ENCODE measurements around the gene FAM187B. TPM values are rescaled to one million over a fixed set of nuclear protein-coding genes. Genes with fewer than 3 reads are reported as not detected.
"Not testable (repeated sequence)": the region's sequence is repeated elsewhere in the genome, so short reads cannot be mapped to it uniquely, and the experiment has no call there.

FAM187B gene
- total and polyA plus RNA-seq, 5 experiments from 2014 or later = not detected

GRCh38 chr19:35206855-35207254, 21.7 kb downstream of the FAM187B start:
- POLR2A ChIA-PET = interaction anchor here (0.8 to 2.3 kb wide), 14 partner anchors 9 to 126 kb away, joined by 3 to 29 read pairs (median 5); partner anchors contain the start of genes FXYD5 and USF2
- no peak for DNase-seq
- Mint-ChIP-seq H3K9me3 (peaks cover 0 to 7% (median 2%) of the 10 kb centered on the region in 9 donors), H3K4me1 (peaks cover 37 to 88% (median 79%) of the 10 kb centered on the region in 4 donors), H3K4me3 (peak overlapping the region; percentile 6 to 80 (median 67)), H3K27ac (peak overlapping the region; percentile 92 to 100 (median 98)), H3K27me3 (peaks cover 0 to 1% (median 0%) of the 10 kb centered on the region in 5 donors), H3K36me3 (peaks cover 0 to 5% (median 4%) of the 10 kb centered on the region in 3 donors)
- ATAC-seq = no peak

DNA sequence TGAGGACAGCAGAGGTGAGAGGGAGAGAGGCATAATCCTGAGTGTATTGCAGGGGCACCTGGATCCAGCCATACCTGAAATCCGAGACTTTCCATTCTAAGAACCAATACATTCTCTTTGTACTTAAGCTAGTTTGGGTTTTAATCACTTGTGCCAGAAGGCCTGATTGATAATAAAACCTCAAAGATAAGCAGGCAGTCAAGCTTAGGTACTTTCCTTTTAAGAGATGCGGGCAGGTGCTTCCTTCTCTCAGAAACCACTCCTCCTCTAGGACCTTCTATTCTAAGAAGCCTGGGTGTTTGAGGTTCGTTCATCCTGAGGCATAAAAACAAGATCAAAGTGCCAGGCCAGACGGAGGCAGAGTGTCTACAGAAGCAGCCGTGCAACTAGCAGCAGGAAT, 22.2 kb downstream of the FAM187B start:
- Mint-ChIP-seq H3K27me3 (no peaks in the 10 kb centered on the region), H3K4me1 (peaks cover 35 to 88% (median 79%) of the 10 kb centered on the region in 4 donors), H3K4me3 (peak overlapping the region; percentile 6 to 80 (median 67)), H3K27ac (peak overlapping the region; percentile 92 to 100 (median 98)), H3K9me3 (peaks cover 0 to 7% (median 2%) of the 10 kb centered on the region in 9 donors), H3K36me3 (peaks cover 0 to 5% (median 4%) of the 10 kb centered on the region in 3 donors)
- ATAC-seq (peak; percentile 50 to 53), DNase-seq (peak in 9 of 10 donors; percentile 37 to 81 (median 75))
- POLR2A ChIA-PET = interaction anchor here (0.7 to 2.3 kb wide), 15 partner anchors 9 to 126 kb away, joined by 3 to 29 read pairs (median 5); partner anchors contain the start of genes FXYD5 and USF2

DNA sequence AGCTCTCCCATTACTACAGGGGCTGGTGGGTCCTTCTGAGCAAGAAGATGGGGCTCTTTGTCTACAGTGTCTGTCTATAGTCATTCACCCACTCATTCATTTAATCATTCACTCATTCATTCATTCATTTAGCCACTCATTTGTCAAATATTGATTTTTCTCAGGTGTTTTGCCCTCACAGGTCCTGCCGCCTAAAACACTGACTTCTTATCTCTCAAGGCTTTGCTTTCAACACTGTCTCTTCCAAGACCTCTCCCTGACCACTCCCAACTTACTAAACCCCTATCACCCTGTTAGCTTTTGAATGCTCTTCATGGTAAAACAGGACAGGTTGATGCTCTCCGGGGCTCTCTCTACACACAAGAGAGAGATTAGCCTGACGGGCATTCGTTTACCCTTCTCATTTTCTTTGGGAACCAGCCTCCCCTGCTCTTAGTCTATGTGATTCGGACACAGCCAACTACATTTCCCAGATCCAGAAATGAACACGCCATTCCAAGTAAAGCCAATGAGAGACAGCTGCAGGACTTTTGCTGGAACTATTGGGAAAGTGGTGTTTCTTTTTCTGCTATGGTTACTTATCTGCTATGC, 22.7 kb downstream of the FAM187B start:
- H3K4me3 Mint-ChIP-seq = peak overlapping the region in 9 of 10 donors; percentile 48 to 80 (median 70)
- ATAC-seq (no peak), DNase-seq (no peak)
- H3K9me3 Mint-ChIP-seq = peaks cover 0 to 7% (median 2%) of the 10 kb centered on the region in 9 donors
- H3K36me3 Mint-ChIP-seq = peaks cover 0 to 5% (median 4%) of the 10 kb centered on the region in 3 donors
- H3K27ac Mint-ChIP-seq = peak overlapping the region; percentile 92 to 100 (median 98)
- POLR2A ChIA-PET = interaction anchor here (0.5 to 2.3 kb wide), 20 partner anchors 10 to 127 kb away, joined by 3 to 29 read pairs (median 4); partner anchors contain the start of genes FXYD5 and USF2
- no peaks in the 10 kb centered on the region for H3K27me3 Mint-ChIP-seq
- peaks cover 36 to 89% (median 78%) of the 10 kb centered on the region in 4 donors for H3K4me1 Mint-ChIP-seq

DNA sequence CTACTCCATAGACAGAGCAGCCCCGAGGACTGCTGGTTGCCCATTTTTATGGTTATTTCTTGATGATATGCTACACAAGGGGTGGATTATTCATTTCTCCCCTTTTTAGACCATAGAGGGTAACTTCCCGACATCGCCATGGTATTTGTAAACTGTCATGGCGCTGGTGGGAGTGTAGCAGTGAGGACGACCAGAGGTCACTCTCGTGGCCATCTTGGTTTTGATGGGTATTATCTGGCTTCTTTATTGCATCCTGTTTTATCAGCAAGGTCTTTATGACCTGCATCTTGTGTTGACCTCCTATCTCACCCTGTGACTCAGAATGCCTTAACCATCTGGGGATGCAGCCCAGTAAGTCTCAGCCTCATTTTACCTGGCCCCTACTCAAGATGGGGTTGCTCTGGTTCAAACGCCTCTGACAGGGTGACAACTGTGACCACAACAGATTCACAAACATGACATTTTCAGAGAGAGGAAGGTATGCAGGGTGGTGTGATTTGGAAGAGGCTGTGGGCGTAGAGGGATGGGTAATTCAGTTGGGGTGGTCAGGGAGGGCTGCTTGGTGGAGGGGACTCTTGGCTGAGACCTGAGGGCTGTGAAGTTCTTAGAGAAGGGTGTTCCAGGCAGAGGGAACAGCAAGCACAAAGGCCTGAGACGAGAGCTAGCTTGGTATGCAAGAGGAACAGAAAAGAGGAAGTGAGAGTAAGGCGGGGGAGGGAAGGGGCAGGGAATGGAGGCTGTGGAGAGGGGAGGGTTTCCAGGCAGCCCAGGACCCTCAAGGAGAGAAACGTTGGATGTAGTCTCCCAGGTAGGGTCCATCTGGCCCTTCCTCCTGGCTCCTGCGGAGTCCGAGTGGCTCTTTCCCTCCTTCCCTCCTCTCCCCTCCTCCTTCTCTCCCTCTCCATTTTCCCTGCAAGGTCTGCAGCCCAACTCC, 23.5 kb downstream of the FAM187B start:
- Mint-ChIP-seq H3K27ac (peak overlapping the region; percentile 92 to 100 (median 98)), H3K27me3 (no peaks in the 10 kb centered on the region), H3K4me1 (peaks cover 36 to 89% (median 81%) of the 10 kb centered on the region in 4 donors), H3K9me3 (peaks cover 0 to 7% (median 2%) of the 10 kb centered on the region in 9 donors), H3K36me3 (peaks cover 0 to 5% (median 4%) of the 10 kb centered on the region in 3 donors), H3K4me3 (peak overlapping the region in 9 of 10 donors; percentile 34 to 80 (median 70))
- ATAC-seq (no peak), DNase-seq (peak in 2 of 10 donors; percentile 16 to 43)
- POLR2A ChIA-PET = interaction anchor here (0.5 to 2.1 kb wide), 12 partner anchors 11 to 63 kb away, joined by 3 to 15 read pairs (median 4); partner anchors contain the start of gene USF2

DNA sequence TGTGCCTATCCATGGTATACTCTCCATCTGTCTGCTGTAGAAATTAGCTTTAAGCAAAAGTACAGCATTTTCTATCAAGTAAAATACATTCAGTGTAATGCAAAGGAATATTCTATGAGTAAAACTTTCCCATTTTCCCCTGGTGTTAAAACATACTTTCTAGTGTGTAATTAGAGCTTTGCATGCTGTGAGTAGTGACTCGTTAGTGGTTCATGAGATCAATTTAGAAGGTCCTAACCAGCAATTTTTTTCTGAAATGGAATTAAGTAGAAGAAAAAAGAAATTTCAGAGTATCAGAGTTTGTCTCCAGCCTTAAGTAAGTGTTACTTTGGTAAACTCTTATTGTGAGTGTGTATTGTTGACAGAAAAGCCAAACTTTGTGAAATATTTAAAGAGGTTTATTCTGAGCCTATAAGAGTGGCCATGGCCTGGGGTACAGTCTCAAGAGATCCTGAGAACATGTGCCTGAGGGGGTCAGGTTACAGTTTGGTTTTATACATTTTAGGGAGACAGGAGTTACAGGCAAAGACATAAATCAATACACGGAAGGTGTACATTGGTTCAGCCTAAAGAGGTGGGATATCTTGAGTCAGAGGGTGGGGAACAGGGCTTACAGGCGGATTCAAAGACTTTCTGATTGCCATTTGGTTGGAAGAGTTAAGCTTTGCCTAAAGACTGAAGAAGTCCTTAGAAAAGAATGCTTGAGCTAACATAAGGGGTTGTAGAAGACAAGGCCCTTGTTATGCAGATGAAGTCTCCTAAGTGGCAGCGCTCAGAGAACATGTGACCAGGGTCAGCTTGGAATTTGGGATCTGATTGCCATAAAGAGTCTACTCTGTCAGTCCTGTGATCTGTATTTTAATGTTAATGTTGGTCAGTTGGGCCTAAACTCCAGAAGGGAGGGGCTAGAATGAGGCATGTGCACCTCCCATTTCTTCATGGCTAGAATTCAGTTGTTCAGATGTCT, 25.5 kb downstream of the FAM187B start:
- H3K4me3 Mint-ChIP-seq = no peak overlapping the region
- no peaks in the 10 kb centered on the region for H3K27me3 Mint-ChIP-seq
- peaks cover 39 to 88% (median 75%) of the 10 kb centered on the region in 4 donors for H3K4me1 Mint-ChIP-seq
- no peak for DNase-seq
- no peak for ATAC-seq
- peaks cover 0 to 4% (median 0%) of the 10 kb centered on the region in 9 donors for H3K9me3 Mint-ChIP-seq
- H3K27ac Mint-ChIP-seq = peak overlapping the region; percentile 40 to 99 (median 80)
- POLR2A ChIA-PET = interaction anchor here (0.6 to 1.8 kb wide), 17 partner anchors 8 to 65 kb away, joined by 3 to 10 read pairs (median 3); no protein-coding TSS in a partner anchor
- H3K36me3 Mint-ChIP-seq = peaks cover 0 to 3% (median 2%) of the 10 kb centered on the region in 3 donors

DNA sequence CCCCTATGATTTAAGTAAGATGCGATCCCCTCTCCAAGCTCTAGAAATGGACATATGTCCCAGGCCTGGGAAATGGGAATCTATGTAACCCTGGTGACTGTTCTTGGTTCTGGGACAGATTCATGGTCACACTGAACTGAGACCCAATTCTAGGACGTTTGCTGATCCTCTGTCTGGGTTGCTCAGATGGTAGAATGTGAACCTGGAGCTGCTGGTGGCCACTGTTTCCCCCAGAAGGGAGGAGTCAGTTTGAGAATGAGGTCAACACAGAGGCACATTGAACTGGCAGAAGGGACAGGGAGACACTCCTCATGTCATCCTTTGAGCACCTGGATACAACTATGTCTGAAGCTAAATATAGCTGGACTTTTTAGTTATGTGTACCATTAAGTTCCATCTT, 29.1 kb downstream of the FAM187B start:
- no peaks in the 10 kb centered on the region for H3K36me3 Mint-ChIP-seq
- POLR2A ChIA-PET = interaction anchor here (0.6 to 2.2 kb wide), 9 partner anchors 9 to 58 kb away, joined by 3 to 10 read pairs (median 4); partner anchors contain the start of gene FAM187B
- H3K4me3 Mint-ChIP-seq = no peak overlapping the region
- ATAC-seq (no peak), DNase-seq (no peak)
- no peaks in the 10 kb centered on the region for H3K27me3 Mint-ChIP-seq
- no peaks in the 10 kb centered on the region for H3K9me3 Mint-ChIP-seq
- H3K27ac Mint-ChIP-seq = peak overlapping the region in 3 of 10 donors; percentile 9 to 47 (median 34)
- peaks cover 22 to 60% (median 43%) of the 10 kb centered on the region in 4 donors for H3K4me1 Mint-ChIP-seq

DNA sequence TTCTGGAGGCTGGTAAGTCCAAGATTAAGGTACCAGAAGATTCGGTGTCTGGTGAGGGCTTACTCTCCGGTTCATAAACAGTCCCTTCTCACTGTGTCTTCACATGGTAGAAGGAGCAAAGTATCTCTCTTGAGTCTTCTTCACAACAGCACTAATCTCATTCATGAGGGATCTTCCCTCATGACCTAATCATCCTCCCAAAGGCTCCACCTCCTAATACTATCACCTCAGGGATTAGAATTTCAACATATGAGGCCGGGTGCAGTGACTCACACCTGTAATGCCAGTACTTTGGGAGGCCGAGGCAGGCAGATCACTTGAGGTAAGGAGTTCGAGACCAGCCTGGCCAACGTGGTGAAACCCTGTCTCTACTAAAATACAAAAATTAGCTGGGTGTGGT, 31.7 kb downstream of the FAM187B start:
- POLR2A ChIA-PET, ATAC-seq, H3K36me3 Mint-ChIP-seq, H3K27me3 Mint-ChIP-seq, DNase-seq, H3K9me3 Mint-ChIP-seq, H3K4me3 Mint-ChIP-seq: not testable (repeated sequence)
- Mint-ChIP-seq H3K27ac (peak overlapping the region in 2 of 10 donors; percentile 56 to 62), H3K4me1 (peaks cover 20 to 46% (median 26%) of the 10 kb centered on the region in 4 donors)

DNA sequence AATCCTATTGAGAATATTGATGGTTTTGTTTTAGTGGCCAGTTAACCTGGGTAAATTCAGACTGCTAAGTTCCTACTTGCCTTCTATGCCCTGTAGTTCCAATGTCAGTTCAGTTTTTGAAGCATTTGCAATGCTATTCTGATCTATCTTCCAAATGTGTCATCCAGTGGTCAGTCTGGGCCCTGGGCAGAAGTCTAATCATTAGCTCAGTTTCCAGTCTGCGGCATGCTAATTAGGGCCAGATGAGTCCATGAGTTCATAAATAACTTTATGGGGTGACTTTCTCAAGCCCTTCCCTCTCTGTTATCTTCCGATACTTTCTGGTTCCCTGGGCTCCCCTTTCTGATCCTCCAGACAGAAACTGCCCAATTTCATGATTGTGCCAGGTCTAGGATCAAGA, 32.7 kb downstream of the FAM187B start:
- POLR2A ChIA-PET = interaction anchor here (0.7 kb wide), 1 partner anchor 44 kb away, joined by 3 read pairs; no protein-coding TSS in a partner anchor
- no peak for DNase-seq
- Mint-ChIP-seq H3K27me3 (no peaks in the 10 kb centered on the region), H3K4me3 (no peak overlapping the region), H3K9me3 (peaks cover 0 to 3% (median 0%) of the 10 kb centered on the region in 9 donors), H3K36me3 (no peaks in the 10 kb centered on the region), H3K27ac (peak overlapping the region in 2 of 10 donors; percentile 19 to 33), H3K4me1 (peaks cover 13 to 36% (median 19%) of the 10 kb centered on the region in 4 donors)
- no peak for ATAC-seq

- ATAC-seq = no peak
- H3K4me1 Mint-ChIP-seq = peaks cover 7 to 22% (median 14%) of the 10 kb centered on the region in 4 donors
- DNase-seq = no peak
- no peaks in the 10 kb centered on the region for H3K36me3 Mint-ChIP-seq
- no peaks in the 10 kb centered on the region for H3K27me3 Mint-ChIP-seq
- peaks cover 0 to 3% (median 0%) of the 10 kb centered on the region in 9 donors for H3K9me3 Mint-ChIP-seq
- H3K4me3 Mint-ChIP-seq = no peak overlapping the region
- peak overlapping the region in 6 of 10 donors; percentile 11 to 70 (median 45) for H3K27ac Mint-ChIP-seq
- POLR2A ChIA-PET = interaction anchor here (0.6 to 2.3 kb wide), 13 partner anchors 9 to 301 kb away, joined by 3 to 13 read pairs (median 4); no protein-coding TSS in a partner anchor
Measured at GRCh38 chr19:35194012-35194984, 34.2 kb downstream of the FAM187B start.

- H3K36me3 Mint-ChIP-seq = peaks cover 0 to 5% (median 3%) of the 10 kb centered on the region in 3 donors
- H3K27me3 Mint-ChIP-seq = no peaks in the 10 kb centered on the region
- no peak overlapping the region for H3K4me3 Mint-ChIP-seq
- no peak for ATAC-seq
- peaks cover 0 to 10% (median 2%) of the 10 kb centered on the region in 9 donors for H3K9me3 Mint-ChIP-seq
- POLR2A ChIA-PET = interaction anchor here (1.2 kb wide), 1 partner anchor 22 kb away, joined by 3 read pairs; no protein-coding TSS in a partner anchor
- H3K27ac Mint-ChIP-seq = peak overlapping the region in 1 of 10 donors; percentile 60
- no peak for DNase-seq
- H3K4me1 Mint-ChIP-seq = peaks cover 6 to 15% (median 13%) of the 10 kb centered on the region in 4 donors
Measured at GRCh38 chr19:35184884-35185283, 43.7 kb downstream of the FAM187B start.

All from naive thymus-derived CD8-positive, alpha-beta T cell (primary cell).